Endodermal cell (in vitro differentiated cells): ENCODE results near the gene MS4A15. TPM values are rescaled to one million over a fixed set of nuclear protein-coding genes. Genes with fewer than 3 reads are reported as not detected.

ENCODE experiments used
- DNase-seq: peaks from one replicate; pipeline ENCODE4 v3.0.0-alpha.2; 2017
- H3K27ac ChIP-seq: 2 replicates; pipeline ENCODE4 v1.5.1; 2013; ENCODE audit warnings: mild to moderate bottlenecking, low read depth, low read length, moderate library complexity
- H3K27me3 ChIP-seq: 2 replicates; pipeline ENCODE4 v1.6.1; 2013; ENCODE audit warnings: mild to moderate bottlenecking, low read length, moderate library complexity; ENCODE audit not compliant: insufficient read depth, control insufficient read depth, poor library complexity, severe bottlenecking
- H3K36me3 ChIP-seq: 2 replicates; pipeline ENCODE4 v1.7.0; 2013; ENCODE audit warnings: mild to moderate bottlenecking, low read length, moderate library complexity; ENCODE audit not compliant: control insufficient read depth, insufficient read depth
- H3K4me1 ChIP-seq: one replicate; pipeline ENCODE4 v1.7.0; 2013; ENCODE audit warnings: low read length; ENCODE audit not compliant: control insufficient read depth, insufficient read depth
- H3K4me3 ChIP-seq: 2 replicates; pipeline ENCODE4 v1.5.1; 2013; ENCODE audit warnings: mild to moderate bottlenecking, low read length, moderate library complexity
- H3K9ac ChIP-seq: 2 replicates; pipeline ENCODE4 v1.6.1; 2013; ENCODE audit warnings: mild to moderate bottlenecking, low read length, moderate library complexity; ENCODE audit not compliant: poor library complexity, severe bottlenecking; ENCODE audit errors: extremely low read depth
- H3K9me3 ChIP-seq: 2 replicates; pipeline ENCODE4 v1.6.1; 2013; ENCODE audit warnings: mild to moderate bottlenecking, low read length, moderate library complexity; ENCODE audit not compliant: control insufficient read depth
- H3K27ac Mint-ChIP-seq: 2 replicates; pipeline ENCODE4 v1.8.0; 2020; ENCODE audit warnings: mixed read lengths
- H3K27me3 Mint-ChIP-seq: 2 replicates; pipeline ENCODE4 v1.8.0; 2021; ENCODE audit warnings: mild to moderate bottlenecking, mixed read lengths; ENCODE audit not compliant: insufficient read depth
- H3K36me3 Mint-ChIP-seq: 2 replicates; pipeline ENCODE4 v1.8.0; 2020; ENCODE audit warnings: low read depth, mixed read lengths
- H3K4me1 Mint-ChIP-seq: 2 replicates; pipeline ENCODE4 v1.8.0; 2020; ENCODE audit warnings: mixed read lengths
- H3K4me3 Mint-ChIP-seq: 2 replicates; pipeline ENCODE4 v1.8.0; 2020; ENCODE audit warnings: mild to moderate bottlenecking, moderate library complexity, mixed read lengths
- H3K9me3 Mint-ChIP-seq: 2 replicates; pipeline ENCODE4 v1.8.0; 2020; ENCODE audit warnings: mild to moderate bottlenecking, mixed read lengths
- CTCF ChIP-seq: fragments of 200-600 bp; sonication (generic); conservative IDR thresholded peaks from 2 replicates; pipeline ENCODE4 v1.5.0; 2021; ENCODE audit warnings: antibody characterized with exemption, mild to moderate bottlenecking
- WGBS, 2 experiments: methylation state at CpG; one replicate each; pipeline versions ENCODE4 v1.1.5 to v1.1.7; 2013; ENCODE audit warnings: missing lambda C conversion rate in 2 of 2, mixed read lengths in 1 of 2; ENCODE audit not compliant: insufficient coverage in 1 of 2, insufficient read length in 1 of 2; 5-methylcytosine and 5-hydroxymethylcytosine counted together
- total RNA-seq, 2 donors: library from RNA; stranded (reverse); fragmentation: NEBNext Ultra II Directional in 1 of 2; extraction: Animal tissue kit (Norgen Biotek cat#: 25700) in 1 of 2; gene quantifications; 2 replicates in 1 of 2; 3 replicates in 1 of 2; pipeline ENCODE4 v1.2.1, GENCODE V29; 2021

Gene MS4A15
- total RNA-seq, 2 donors from 2014 or later: not detected

GRCh38 chr11:60782393-60783140 is 25.9 kb downstream of the MS4A15 start:
- no peaks in the 10 kb centered on the region for H3K4me1 Mint-ChIP-seq
- H3K36me3 Mint-ChIP-seq: no peaks in the 10 kb centered on the region
- H3K27me3 ChIP-seq: no peaks in the 10 kb centered on the region
- 80 to 83% methylated on average over 8 to 12 of the region's 12 CpGs for WGBS, 2 experiments
- H3K9ac ChIP-seq: no peak overlapping the region
- no peak overlapping the region for H3K4me3 Mint-ChIP-seq
- DNase-seq: no peak
- H3K4me3 ChIP-seq: no peak overlapping the region
- no peaks in the 10 kb centered on the region for H3K4me1 ChIP-seq
- H3K27ac Mint-ChIP-seq: no peak overlapping the region
- H3K9me3 Mint-ChIP-seq: no peaks in the 10 kb centered on the region
- no peaks in the 10 kb centered on the region for H3K27me3 Mint-ChIP-seq
- no peak overlapping the region for H3K27ac ChIP-seq
- no peaks in the 10 kb centered on the region for H3K36me3 ChIP-seq
- H3K9me3 ChIP-seq: no peaks in the 10 kb centered on the region
- TF ChIP-seq CTCF: no peak

GRCh38 chr11:60783141-60783484 is 26.4 kb downstream of the MS4A15 start:
- H3K9me3 ChIP-seq: no peaks in the 10 kb centered on the region
- H3K27me3 Mint-ChIP-seq: no peaks in the 10 kb centered on the region
- 94 to 100% methylated on average over 4 to 7 of the region's 8 CpGs for WGBS, 2 experiments
- no peak overlapping the region for H3K9ac ChIP-seq
- H3K27me3 ChIP-seq: no peaks in the 10 kb centered on the region
- no peak overlapping the region for H3K27ac ChIP-seq
- no peaks in the 10 kb centered on the region for H3K36me3 Mint-ChIP-seq
- no peaks in the 10 kb centered on the region for H3K36me3 ChIP-seq
- no peaks in the 10 kb centered on the region for H3K4me1 ChIP-seq
- no peaks in the 10 kb centered on the region for H3K9me3 Mint-ChIP-seq
- TF ChIP-seq CTCF: no peak
- H3K4me1 Mint-ChIP-seq: no peaks in the 10 kb centered on the region
- no peak overlapping the region for H3K27ac Mint-ChIP-seq
- no peak overlapping the region for H3K4me3 Mint-ChIP-seq
- no peak for DNase-seq
- H3K4me3 ChIP-seq: no peak overlapping the region

GRCh38 chr11:60783911-60784310 is 27.2 kb downstream of the MS4A15 start:
- DNase-seq: no peak
- H3K4me3 ChIP-seq: no peak overlapping the region
- no peaks in the 10 kb centered on the region for H3K4me1 ChIP-seq
- Mint-ChIP-seq H3K27ac (no peak overlapping the region), H3K36me3 (no peaks in the 10 kb centered on the region), H3K9me3 (no peaks in the 10 kb centered on the region), H3K4me3 (no peak overlapping the region), H3K27me3 (no peaks in the 10 kb centered on the region), H3K4me1 (no peaks in the 10 kb centered on the region)
- H3K36me3 ChIP-seq: no peaks in the 10 kb centered on the region
- H3K9me3 ChIP-seq: no peaks in the 10 kb centered on the region
- 91 to 100% methylated on average over 4 to 7 of the region's 7 CpGs for WGBS, 2 experiments
- H3K27me3 ChIP-seq: no peaks in the 10 kb centered on the region
- H3K27ac ChIP-seq: no peak overlapping the region
- no peak for TF ChIP-seq CTCF
- H3K9ac ChIP-seq: no peak overlapping the region
